Measurements from ENCODE around the gene CHSY3.

Gene CHSY3

GRCh38 chr5:130126746-130127145 is 222.5 kb downstream of the CHSY3 start:
- TF ChIP-seq, protein P1, sequence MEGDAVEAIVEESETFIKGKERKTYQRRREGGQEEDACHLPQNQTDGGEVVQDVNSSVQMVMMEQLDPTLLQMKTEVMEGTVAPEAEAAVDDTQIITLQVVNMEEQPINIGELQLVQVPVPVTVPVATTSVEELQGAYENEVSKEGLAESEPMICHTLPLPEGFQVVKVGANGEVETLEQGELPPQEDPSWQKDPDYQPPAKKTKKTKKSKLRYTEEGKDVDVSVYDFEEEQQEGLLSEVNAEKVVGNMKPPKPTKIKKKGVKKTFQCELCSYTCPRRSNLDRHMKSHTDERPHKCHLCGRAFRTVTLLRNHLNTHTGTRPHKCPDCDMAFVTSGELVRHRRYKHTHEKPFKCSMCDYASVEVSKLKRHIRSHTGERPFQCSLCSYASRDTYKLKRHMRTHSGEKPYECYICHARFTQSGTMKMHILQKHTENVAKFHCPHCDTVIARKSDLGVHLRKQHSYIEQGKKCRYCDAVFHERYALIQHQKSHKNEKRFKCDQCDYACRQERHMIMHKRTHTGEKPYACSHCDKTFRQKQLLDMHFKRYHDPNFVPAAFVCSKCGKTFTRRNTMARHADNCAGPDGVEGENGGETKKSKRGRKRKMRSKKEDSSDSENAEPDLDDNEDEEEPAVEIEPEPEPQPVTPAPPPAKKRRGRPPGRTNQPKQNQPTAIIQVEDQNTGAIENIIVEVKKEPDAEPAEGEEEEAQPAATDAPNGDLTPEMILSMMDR (IDR thresholded peaks at IDR 0.05; ENCODE audit: low read length, missing control alignments) = no peak
- no peak for DNase-seq (ENCODE audit: low read depth)
- H3K4me3 ChIP-seq (replicated peaks; ENCODE audit: low read depth, low read length) = no peak overlapping the region

DNA sequence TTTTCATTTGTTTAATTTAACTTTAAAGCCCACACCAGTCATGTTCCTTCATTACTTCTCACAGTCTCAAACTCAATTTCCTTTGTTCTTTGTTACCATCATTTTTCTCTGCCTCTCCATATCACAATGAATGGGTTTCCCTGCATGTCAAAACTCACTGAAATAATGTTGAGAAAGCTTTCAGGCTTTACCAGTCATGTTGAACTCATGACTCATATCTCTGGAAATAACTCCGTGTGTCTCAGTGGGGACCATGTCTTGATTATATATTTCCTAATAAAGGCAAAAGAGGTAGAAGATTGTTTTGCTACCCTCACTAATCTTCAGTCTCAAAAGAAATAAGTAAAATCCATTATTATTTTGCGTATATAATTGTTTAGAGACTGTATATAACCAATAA is 231.2 kb downstream of the CHSY3 start:
- peak; percentile 92 for DNase-seq (ENCODE audit: low read depth)
- H3K4me3 ChIP-seq (replicated peaks; ENCODE audit: low read depth, low read length) = no peak overlapping the region
- TF ChIP-seq, protein P1 (IDR thresholded peaks at IDR 0.05; ENCODE audit: low read length, missing control alignments) = no peak

- no peak overlapping the region for H3K4me3 ChIP-seq (replicated peaks; ENCODE audit: low read depth, low read length)
- peak; percentile 47 for DNase-seq (ENCODE audit: low read depth)
- TF ChIP-seq, protein P1 (IDR thresholded peaks at IDR 0.05; ENCODE audit: low read length, missing control alignments) = no peak
Measured at GRCh38 chr5:130136300-130136699, 232.0 kb downstream of the CHSY3 start.

DNA sequence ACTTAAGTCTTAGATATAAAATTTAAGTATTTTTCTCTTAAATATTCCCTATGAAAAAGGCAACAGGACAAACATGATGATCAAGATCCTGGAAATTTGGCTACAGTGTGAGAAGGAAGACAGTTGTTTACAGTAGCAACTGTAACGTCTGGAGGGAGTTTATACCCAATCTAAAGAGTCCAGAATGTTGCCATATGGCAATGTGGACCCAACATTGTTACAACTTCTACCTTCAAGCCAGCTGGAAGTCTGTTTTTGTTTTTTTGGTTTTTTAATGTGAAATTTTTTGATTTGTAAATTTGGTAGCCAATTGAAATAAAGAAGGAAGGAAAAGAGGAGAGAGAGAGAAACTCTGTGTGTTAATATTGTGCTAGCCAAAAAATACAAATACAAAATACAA is 233.4 kb downstream of the CHSY3 start:
- TF ChIP-seq, protein P1 (IDR thresholded peaks at IDR 0.05; ENCODE audit: low read length, missing control alignments) = no peak
- DNase-seq (ENCODE audit: low read depth) = no peak
- no peak overlapping the region for H3K4me3 ChIP-seq (replicated peaks; ENCODE audit: low read depth, low read length)

- TF ChIP-seq, protein P1 (IDR thresholded peaks at IDR 0.05; ENCODE audit: low read length, missing control alignments) = no peak
- H3K4me3 ChIP-seq (replicated peaks; ENCODE audit: low read depth, low read length) = no peak overlapping the region
- peak; percentile 44 for DNase-seq (ENCODE audit: low read depth)
Measured at GRCh38 chr5:130138406-130139045, 234.3 kb downstream of the CHSY3 start.

- DNase-seq (ENCODE audit: low read depth) = peak; percentile 69
- TF ChIP-seq, protein P1 (IDR thresholded peaks at IDR 0.05; ENCODE audit: low read length, missing control alignments) = peak; percentile 95
- no peak overlapping the region for H3K4me3 ChIP-seq (replicated peaks; ENCODE audit: low read depth, low read length)
Measured at GRCh38 chr5:130141659-130142320, 237.5 kb downstream of the CHSY3 start.

- TF ChIP-seq, protein P1 (IDR thresholded peaks at IDR 0.05; ENCODE audit: low read length, missing control alignments) = no peak
- DNase-seq (ENCODE audit: low read depth) = no peak
- H3K4me3 ChIP-seq (replicated peaks; ENCODE audit: low read depth, low read length) = no peak overlapping the region
Measured at GRCh38 chr5:130151239-130151638, 247.0 kb downstream of the CHSY3 start.
